ENCODE results near the gene TNIK.
"Not testable (repeated sequence)": the region's sequence is repeated elsewhere in the genome, so short reads cannot be mapped to it uniquely, and the experiment has no call there.

TNIK gene

DNA sequence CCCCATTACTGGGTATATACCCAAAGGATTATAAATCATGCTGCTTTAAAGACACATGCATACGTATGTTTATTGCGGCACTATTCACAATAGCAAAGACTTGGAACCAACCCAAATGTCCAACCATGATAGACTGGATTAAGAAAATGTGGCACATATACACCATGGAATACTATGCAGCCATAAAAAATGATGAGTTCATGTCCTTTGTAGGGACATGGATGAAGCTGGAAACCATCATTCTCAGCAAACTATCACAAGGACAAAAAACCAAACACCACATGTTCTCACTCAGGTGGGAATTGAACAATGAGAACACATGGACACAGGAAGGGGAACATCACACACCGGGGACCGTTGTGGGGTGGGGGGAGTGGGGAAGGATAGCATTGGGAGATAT, 155.7 kb downstream of the TNIK start:
- DNase-seq: not testable (repeated sequence)

DNA sequence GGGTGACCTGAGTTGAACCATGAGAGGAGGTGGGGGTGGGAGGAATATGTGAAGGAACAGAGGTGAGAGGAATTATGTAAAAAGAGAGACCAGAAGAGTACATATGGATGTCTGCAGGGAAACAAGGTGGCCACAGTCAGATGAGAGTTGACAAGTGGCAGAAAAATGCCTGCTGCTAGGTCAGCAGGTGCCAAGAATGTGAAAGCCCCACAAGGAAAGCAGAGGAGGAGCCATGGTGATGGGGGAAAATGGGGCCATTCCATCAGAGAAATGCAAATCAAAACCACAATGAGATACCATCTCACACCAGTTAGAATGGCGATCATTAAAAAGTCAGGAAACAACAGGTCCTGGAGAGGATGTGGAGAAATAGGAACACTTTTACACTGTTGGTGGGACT, 156.2 kb downstream of the TNIK start:
- DNase-seq: not testable (repeated sequence)

DNA sequence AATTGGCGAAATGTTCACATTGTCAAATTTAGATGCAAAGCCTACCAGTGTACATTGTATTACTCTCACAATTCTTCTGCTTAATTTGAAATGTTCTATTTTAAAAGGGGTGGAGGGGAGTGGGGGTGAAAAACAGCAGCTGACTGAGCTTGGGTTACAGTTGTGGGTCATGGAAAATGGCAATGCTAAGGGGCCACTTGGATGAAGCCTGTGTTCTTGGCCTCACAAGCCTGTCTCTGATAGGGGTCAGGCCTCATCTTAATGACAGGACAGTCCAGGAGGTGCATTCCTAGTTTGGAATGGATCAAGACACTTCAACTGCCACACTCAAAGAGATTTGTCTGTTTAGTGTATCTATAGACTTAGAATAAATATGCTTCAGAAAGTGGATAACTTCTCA, 158.2 kb downstream of the TNIK start:
- no peak for DNase-seq

DNA sequence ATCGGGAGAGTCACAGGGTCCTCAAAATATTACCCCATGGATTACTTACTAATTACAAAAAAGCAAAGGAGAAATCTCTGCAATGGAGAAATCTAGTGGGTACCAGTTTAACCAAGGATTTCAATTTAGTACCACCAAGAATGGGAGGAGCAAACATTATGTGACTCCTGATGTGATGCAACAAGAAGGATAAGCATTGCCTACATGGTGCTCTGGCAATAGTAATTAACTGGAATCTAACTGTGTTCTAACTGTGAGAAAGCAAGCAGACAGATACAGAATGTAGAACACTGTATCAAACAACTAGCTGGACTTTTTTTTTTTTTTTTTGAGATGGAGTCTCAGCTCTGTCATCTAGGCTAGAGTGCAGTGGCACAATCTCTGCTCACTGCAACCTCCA, 159.2 kb downstream of the TNIK start:
- DNase-seq: no peak

DNA sequence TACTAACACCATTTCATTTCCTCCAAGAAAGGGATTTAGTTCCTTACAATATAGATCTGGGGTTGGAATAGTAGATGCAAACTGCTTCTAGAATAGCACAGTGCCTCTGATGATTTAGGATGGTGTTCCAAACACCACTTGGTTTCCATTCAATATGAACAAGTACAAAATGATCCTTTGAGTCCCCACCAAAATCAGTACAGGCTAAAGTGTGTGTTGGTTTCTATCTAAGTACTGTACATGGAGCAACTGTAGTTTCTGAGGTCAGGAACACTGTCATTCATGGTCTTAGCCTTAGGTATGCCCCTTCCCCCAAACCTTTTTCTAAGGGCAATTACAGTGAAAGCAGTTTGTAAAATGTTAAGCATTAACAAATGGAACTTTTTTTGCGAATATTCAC, 162.3 kb downstream of the TNIK start:
- DNase-seq: no peak

DNA sequence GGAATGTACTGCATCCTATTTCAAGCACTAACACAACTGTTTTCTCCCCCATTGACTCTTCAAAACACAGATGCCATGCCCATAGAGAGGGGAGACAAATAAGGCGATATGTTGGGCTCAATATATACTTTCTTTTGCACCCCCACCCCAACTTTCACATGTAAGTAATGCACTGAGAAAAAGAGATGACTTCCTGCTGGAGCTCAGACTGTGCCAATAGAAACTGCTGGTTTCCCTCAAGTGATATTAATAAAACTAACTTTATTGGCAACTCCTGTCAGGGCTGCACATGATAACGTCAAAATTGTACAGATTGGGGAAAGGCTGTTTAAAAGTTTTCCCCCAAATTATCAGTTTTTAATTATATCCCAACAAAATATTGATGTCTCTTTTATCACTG, 163.0 kb downstream of the TNIK start:
- DNase-seq: no peak

DNA sequence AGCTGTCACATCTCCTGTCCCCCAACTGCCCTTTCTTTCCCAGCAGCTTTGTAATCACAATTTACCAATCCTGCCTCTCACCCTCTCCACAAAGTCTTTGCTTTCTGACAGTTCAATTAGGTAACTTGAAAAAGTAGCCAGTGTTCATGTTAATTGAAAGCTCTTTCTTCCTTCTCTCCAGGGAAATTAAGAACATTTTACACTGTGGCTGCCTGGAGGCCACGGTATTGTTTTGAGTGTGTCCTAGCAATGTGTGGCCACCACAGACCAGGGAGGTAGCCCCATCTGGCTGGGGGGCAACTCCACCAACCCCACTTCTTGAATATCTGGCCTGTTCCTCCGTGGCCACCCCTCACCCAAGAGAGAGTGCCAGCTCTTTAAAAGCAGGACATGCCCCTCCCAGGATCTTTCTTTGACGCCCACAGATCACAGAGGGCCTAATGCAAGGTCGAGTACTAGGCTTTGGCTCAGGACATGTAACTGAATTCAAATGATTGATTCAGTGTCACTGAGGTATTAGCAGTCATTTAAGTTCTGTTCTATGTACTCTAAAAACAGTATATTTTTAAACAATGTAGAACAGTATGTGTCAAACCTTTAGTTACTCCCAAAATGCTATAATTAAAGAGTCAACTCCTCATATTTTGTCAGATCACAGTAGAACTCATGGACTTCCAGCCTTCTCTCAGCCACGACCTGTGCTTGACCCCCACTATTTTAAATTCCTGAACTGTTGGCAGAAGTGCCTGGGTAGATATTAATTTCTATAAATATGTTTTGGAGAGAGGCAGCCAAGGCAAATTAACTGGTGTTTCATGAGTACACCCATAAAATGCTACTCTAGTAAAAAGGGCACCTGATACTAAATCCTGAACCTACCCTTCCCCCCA, 164.5 kb downstream of the TNIK start:
- DNase-seq: no peak

DNA sequence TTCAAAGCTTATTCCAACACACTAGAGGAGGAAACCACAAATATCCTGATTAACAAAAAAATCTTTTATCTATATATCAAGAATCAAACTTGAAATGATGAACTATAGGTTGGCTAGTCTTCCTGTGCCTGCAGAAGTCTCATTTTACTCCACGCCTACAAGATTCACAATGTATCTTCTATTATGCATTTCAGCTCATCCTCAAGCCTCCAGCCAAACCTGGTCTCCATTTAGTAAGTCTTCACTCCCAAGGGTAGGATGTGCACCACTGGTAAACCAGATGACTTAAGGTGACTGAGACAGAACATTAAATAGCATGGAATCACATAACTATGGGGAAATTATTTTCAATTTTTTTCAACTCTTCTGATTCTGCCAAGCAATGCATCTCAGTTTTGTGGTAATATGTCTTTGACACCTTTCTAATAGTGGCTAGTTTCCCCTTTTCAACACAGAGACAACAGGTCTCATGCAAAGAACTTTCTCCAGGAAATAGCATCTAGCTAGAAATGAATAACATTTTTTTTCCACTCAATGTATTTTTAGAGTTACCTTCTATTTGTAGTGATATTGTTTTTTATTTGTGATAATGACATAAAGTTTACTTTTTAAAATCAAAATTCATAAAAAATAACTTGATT, 166.9 kb downstream of the TNIK start:
- no peak for DNase-seq

DNA sequence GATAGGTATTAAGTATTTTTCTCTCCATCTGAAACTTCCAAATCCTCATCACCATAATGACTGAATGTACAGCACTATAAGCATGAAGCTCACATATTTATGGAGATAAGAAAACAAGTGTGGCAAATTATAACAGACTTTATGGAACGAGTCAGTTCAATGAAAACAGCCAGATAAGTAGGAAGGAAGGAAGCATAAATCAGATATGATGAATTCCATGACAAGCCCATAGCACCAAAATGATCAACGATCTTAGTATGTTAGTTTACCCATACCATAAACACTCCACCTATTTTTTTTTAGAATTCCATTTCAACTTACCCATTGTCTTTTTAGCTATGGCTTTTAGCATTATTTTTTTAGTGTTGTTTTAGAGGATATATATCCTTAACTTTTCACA, 169.5 kb downstream of the TNIK start:
- DNase-seq: no peak

DNA sequence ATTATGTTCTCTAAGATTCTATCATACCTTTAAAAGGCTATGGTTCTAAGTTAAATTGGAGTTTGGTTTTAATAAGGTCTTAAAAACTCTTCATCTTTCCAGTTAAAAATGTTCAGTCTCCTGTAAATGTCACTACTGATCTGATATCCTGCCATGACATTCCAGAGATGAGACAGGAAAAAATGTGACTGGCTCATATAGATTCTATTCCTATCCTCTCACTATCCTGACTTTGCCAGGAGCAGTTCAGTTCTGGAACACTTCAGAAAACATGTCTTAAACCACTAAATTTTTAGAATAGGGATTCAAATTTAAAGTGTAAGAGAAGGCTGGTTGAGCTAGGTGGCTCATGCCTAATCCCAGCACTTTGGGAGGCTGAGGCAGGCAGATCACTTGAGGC, 170.9 kb downstream of the TNIK start:
- DNase-seq: no peak

DNA sequence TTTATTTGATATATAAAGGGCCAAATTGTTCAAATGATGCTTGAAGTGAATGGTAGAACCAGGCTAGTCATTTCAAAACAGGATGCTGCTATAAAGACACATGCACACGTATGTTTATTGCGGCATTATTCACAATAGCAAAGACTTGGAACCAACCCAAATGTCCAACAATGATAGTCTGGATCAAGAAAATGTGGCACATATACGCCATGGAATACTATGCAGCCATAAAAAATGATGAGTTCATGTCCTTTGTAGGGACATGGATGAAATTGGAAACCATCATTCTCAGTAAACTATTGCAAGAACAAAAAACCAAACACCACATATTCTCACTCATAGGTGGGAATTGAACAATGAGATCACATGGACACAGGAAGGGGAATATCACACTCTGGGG, 172.4 kb downstream of the TNIK start:
- DNase-seq: not testable (repeated sequence)

DNA sequence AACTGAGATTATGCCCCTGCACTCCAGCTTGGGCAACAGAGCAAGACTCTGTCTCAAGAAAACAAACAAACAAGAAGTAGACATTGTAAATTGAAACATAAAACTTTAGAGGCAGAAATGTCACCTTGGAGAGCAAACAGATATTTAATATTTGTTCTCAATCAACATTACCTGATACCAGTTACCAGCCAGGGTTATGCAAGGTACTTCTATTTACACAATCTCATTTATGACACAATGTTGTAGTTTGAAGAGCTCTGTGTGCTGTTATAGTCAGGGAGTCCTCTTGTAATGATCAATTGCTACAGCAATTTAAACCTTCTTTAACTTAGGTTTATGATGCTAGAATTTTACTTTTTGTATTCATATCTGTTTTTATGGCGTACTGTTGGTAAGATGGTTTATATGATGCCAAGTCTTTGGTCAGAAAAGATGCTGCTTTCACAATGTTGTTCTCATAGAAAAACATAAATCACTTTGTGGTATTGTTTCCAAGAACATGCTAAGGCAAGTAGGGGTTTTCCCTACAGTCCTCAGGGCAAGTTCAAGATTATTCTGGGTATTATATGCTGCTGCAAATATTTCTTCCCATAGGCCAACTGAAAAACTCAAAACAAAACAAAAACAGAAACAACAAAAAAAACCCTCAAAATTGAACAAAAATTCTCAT, 173.5 kb downstream of the TNIK start:
- peak in 1 of 3 experiments; percentile 13 for DNase-seq

DNA sequence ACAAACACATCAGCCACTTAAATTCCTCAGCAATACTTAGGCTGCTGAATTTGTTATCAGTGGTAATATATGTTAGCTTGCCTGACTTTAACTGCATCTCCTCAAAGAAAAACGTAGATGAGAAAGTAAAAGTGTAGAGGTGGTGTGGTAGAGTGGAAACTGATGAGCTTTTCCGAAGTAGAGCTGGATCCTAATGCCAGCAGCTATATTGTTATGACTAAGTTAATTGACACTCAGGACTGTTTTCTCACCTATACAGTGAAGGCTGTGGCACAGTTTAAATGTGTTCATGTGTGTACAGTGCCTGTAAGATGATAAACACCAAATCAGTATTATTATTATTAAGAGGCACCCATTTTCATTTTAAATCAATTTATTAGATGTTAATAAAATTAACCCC, 174.9 kb downstream of the TNIK start:
- no peak for DNase-seq

DNA sequence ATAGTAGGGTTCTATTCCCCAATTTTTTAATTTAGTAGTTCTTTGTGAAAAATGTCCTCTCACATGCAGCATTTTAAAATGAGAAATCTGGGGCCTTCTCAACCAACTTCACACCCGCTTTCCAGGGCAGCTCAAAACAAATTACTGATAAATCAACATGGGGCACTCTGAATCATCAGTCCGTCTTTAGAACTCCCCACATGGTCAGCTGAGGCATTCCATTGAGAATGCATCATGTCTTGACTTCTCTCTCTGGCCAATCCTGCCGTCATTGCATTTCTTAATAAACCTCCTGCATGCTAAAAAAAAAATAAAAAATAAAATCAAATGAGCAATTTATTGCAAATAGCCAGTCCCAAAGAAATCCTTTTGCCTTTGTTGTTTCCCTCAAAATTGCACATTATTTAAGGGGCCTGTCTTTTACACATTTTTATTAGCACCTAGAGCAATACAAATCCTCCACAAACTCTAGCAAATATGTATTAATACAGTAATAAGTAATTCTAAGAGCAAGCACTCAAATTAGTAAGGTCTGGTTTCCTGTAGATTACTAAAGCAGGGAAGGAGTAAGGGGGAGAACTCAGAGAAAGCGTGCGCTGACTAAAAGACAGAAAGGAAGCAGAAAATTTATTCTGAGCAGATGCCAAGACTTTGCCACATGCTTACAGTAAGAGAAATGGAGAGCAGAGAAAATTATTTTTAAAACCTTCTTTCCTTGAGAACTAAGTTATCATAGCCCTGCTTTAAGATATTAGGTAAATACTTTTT, 175.7 kb downstream of the TNIK start:
- no peak for DNase-seq

DNA sequence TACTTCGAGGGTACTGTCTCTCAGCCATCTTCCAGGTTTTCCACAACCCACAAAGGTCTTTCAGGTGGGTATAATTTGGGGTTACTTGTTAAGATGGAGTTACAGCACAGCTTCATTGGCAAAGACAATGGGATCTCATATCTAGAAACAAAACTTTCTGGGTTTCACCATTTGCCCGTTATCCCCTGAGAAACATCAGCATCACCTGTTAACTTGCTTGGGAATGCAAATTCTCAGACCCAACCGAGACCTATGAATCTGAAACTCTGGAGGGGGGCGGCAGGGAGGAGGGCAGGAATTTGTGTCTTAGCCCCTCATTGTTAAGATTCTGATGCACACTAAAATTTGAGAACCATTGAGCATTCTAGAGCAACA, 176.4 kb downstream of the TNIK start:
- DNase-seq: no peak

DNA sequence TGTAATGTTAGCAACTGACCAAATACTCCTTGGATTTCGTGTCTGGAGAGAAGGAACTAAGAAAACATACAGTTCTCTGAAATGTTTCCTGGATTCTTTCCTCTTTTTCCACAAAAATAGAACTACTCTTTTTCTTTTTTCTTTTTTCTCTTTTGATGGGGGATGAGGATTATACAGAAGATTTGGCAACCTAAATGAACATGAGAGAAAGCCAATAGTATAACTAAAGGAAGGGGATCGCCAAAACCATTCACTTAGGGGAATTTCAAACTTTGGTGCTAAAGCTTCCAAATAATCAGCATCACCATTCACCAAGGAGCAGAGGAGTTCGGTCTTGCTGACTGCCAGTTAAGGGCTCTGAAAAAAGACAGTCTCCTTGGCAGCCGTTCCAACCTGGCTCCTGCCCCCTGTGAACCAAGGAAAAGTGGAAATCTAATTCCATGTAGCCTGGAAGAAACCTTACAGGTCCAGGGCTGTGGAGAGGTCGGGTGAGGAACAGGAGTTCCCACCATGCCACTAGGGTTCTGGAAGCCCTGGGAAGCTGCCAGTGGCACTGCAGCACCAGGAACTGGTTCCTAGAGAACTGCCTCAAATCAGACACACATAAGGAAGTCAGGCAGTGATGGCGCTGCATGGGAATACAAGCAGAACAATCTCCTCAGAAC, 176.9 kb downstream of the TNIK start:
- DNase-seq: no peak

DNA sequence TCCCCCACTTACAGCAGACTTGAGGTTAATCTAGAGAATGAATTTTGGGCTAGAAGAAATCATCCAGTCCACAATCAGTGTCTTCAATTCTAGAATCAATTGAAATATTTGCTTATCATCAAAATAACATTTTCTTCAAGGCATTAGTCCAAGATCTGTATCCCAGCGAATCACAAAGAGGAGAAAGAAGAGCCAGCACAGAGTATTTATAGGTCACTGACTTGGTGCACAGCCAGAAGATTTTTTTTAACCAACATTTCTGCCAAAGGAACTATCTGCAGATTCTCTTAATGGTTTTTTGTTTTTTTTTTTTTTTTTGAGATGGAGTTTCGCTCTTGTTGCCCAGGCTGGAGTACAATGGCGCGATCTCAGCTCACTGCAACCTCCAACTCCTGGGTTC, 178.2 kb downstream of the TNIK start:
- no peak for DNase-seq

DNA sequence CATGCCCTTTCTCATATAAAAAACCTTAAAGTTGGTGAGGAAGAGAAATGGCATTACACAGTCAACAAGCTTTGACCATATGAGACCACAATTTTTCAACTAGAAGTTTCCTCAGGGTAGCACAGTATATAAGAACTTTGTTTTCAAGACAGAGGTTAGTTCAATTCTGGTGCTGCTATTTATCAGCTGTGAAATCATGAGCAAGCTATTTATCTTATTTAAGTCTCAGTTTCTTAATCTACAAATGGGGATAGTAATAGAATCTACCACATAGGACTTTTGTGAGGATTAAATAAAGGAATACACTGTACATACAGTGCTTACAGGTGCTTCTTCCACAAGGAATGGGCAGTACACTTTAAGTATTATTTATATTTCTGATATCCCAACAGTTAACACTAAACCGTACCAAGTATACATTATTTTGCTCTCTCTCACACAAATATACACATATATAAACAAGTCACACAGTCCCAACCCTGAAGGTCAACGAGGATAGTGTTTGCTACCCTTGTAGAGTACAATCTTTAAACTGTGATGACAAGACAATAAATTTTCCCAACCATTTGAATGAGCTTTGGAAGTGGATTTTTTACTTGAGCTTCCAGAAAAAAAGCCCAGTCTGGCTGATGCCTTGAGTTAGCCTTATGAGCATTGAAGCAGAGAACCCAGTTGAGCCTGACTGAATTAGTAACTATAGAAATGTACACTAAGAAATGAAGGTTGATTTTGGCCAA, 178.8 kb downstream of the TNIK start:
- DNase-seq: no peak

DNA sequence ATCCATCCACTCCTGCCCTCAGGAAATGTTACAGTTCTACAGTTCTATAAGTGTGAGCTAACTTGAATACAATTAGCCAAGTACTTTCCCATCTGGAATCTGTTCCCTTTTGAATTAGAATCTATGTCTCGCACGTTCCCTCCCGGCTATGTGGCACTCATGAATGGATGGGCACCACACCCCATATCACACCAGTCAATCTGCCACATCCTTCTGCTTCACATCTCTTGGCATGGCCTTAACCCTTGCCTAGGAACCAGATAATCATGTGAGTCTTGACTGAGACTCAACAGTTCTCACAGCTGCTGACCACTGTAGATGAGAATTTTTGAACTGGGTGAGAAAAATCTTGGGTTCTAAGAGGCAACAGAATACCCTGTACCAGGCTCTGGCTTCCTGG, 180.2 kb downstream of the TNIK start:
- no peak for DNase-seq

DNA sequence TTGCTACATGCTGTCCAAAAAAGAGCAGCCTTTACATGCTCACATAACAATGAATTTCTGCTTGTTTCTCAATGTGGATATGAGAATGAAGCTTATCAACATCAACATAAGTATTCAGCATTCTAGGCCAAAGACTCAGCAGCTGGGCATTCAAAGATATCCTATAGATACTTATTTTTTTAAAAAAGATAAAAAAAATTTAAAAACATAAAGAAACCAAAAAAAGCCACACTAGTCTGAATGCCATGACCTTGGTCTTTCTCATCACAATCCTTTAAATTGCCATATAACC, 182.0 kb downstream of the TNIK start:
- no peak for DNase-seq

DNA sequence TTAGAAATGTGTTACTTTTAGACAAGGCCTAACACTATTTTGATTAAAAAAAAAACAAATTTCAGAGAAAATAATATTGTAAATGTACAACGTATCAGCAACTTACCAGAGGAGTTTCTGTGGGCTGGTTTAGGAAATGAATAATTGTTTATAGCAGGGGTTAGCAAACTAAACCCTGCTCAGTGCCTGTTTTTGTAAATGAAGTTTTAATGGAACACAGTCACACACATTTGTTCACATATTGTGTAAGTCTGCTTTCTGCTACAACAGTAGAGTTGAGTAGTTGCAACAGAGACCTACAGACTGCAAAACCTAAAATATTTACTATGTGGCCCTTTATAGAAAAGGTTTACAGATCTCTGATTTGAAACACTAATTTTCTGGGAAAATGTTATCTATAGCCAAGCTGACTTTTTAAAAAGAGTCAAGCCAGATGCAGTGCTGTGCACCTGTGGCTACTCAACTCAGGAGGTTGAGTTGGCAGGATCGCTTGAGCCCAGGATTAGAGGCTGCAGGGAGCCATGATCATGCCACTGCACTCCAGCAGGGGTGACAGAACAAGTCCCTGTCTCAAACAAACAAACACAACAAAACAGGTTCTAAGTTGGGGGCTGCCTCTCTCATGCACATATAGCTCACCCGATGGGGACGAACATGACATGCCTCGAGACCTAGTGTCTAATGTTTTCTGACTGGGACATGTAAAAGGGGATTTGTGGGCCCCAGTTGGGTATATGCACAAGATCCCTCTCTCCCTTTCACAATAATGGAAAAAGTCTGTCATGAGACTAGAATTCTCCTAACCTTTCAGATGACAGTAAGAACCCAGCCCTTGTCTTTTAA, 182.5 kb downstream of the TNIK start:
- DNase-seq: no peak
